ENCODE data around the gene NCAM1. TPM values are rescaled to one million over a fixed set of nuclear protein-coding genes. Genes with fewer than 3 reads are reported as not detected.

The NCAM1 gene
- total RNA-seq, 4 donors from 2014 or later = 7.2 to 18.6 (median 14.4) TPM

DNA sequence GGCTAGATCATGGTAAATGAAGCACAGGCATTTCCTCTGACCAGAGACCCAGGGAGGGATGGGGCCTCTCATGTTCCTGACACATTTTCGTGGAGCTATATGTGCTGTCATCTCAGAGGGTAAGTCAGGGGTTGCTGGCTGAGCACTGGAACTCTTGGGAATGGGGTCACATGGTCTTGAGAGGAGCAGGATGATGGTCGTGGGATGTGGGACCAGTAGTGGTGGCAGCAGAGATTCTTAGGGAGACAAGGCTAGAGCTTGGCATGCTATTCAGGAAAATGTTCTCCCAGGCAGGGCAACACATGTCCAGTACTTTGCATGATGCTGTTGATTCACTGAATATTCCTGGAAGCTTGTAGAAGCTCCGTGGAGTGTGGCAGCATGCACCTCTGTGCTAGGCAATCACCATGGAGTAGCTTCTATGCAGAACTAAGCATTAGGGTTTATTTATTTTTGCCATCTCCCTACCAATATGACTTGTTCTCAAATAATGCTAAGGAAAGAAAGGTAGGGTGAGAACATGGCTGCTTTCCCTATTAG is 321.7 kb downstream of the NCAM1 start:
- Histone ChIP-seq H3K27me3 (no peaks in the 10 kb centered on the region), H3K27ac (no peak overlapping the region), H3K4me1 (no peaks in the 10 kb centered on the region), H3K36me3 (no peaks in the 10 kb centered on the region), H3K9me3 (no peaks in the 10 kb centered on the region), H3K4me3 (no peak overlapping the region)
- in situ Hi-C loops (cut with MboI; ENCODE audit: low pct_ligation_motif_present in 1 of 4, low pct_unique_long_range_greater_than_20kb in 1 of 4, low sequenced_read_pairs in 3 of 4) (loop anchor here (10.0 to 25.0 kb wide), 4 partner anchors 698 to 1071 kb away; no protein-coding TSS in a partner anchor), intact Hi-C loops (cut with DNase I; ENCODE audit: low total_unique reads) (no loop called here)
- TF ChIP-seq POLR2A (IDR thresholded peaks at IDR 0.05) = no peak
- no peak for TF ChIP-seq POLR2AphosphoS5 (IDR thresholded peaks at IDR 0.05)
- TF ChIP-seq CTCF (IDR thresholded peaks at IDR 0.05) = no peak
- TF ChIP-seq EP300 (IDR thresholded peaks at IDR 0.05; ENCODE audit: low read depth) = no peak
- DNase-seq = no peak
- 53 to 100% methylated on average over 1 to 3 of the region's 3 CpGs for WGBS, 2 donors (ENCODE audit: low coverage in 1 of 2)

- Histone ChIP-seq H3K27me3 (no peaks in the 10 kb centered on the region), H3K4me3 (no peak overlapping the region), H3K9me3 (no peaks in the 10 kb centered on the region), H3K36me3 (no peaks in the 10 kb centered on the region), H3K27ac (no peak overlapping the region), H3K4me1 (no peaks in the 10 kb centered on the region)
- no peak for DNase-seq
- 75 to 94% methylated on average over 2 of the region's 2 CpGs for WGBS, 2 donors (ENCODE audit: low coverage in 1 of 2)
- intact Hi-C loops (cut with DNase I; ENCODE audit: low total_unique reads) (no loop called here), in situ Hi-C loops (cut with MboI; ENCODE audit: low pct_ligation_motif_present in 1 of 4, low pct_unique_long_range_greater_than_20kb in 1 of 4, low sequenced_read_pairs in 3 of 4) (loop anchor here (10.0 to 25.0 kb wide), 4 partner anchors 699 to 1072 kb away; no protein-coding TSS in a partner anchor)
- TF ChIP-seq POLR2A (IDR thresholded peaks at IDR 0.05) (no peak), EP300 (IDR thresholded peaks at IDR 0.05; ENCODE audit: low read depth) (no peak), POLR2AphosphoS5 (IDR thresholded peaks at IDR 0.05) (no peak), CTCF (IDR thresholded peaks at IDR 0.05) (no peak)
These were observed 322.7 kb downstream of the NCAM1 start for GRCh38 chr11:113283881-113284280.

- Histone ChIP-seq H3K9me3 (no peaks in the 10 kb centered on the region), H3K4me3 (no peak overlapping the region), H3K27ac (no peak overlapping the region), H3K36me3 (no peaks in the 10 kb centered on the region), H3K27me3 (no peaks in the 10 kb centered on the region), H3K4me1 (no peaks in the 10 kb centered on the region)
- WGBS, 2 donors (ENCODE audit: low coverage in 1 of 2) = 90% methylated on average over 3 of the region's 3 CpGs; no CpG with 5 or more reads in 1 of the 2 donors
- in situ Hi-C loops (cut with MboI; ENCODE audit: low pct_ligation_motif_present in 1 of 4, low pct_unique_long_range_greater_than_20kb in 1 of 4, low sequenced_read_pairs in 3 of 4) = loop anchor here (5.0 to 25.0 kb wide), 5 partner anchors 699 to 1074 kb away; no protein-coding TSS in a partner anchor
- no peak for TF ChIP-seq POLR2A (IDR thresholded peaks at IDR 0.05)
- no peak for TF ChIP-seq POLR2AphosphoS5 (IDR thresholded peaks at IDR 0.05)
- no peak for TF ChIP-seq CTCF (IDR thresholded peaks at IDR 0.05)
- TF ChIP-seq EP300 (IDR thresholded peaks at IDR 0.05; ENCODE audit: low read depth) = no peak
- intact Hi-C loops (cut with DNase I; ENCODE audit: low total_unique reads) = loop anchor here (5.0 kb wide), 1 partner anchor 699 kb away; no protein-coding TSS in a partner anchor
- DNase-seq = no peak
These were observed 324.8 kb downstream of the NCAM1 start for GRCh38 chr11:113286009-113286408.

GRCh38 chr11:113286509-113287497 is 325.6 kb downstream of the NCAM1 start:
- DNase-seq = no peak
- Histone ChIP-seq H3K36me3 (no peaks in the 10 kb centered on the region), H3K4me1 (no peaks in the 10 kb centered on the region), H3K4me3 (no peak overlapping the region), H3K27me3 (no peaks in the 10 kb centered on the region), H3K9me3 (no peaks in the 10 kb centered on the region), H3K27ac (no peak overlapping the region)
- 60 to 77% methylated on average over 2 to 11 of the region's 11 CpGs for WGBS, 2 donors (ENCODE audit: low coverage in 1 of 2)
- intact Hi-C loops (cut with DNase I; ENCODE audit: low total_unique reads) (loop anchor here (5.0 kb wide), 1 partner anchor 700 kb away; no protein-coding TSS in a partner anchor), in situ Hi-C loops (cut with MboI; ENCODE audit: low pct_ligation_motif_present in 1 of 4, low pct_unique_long_range_greater_than_20kb in 1 of 4, low sequenced_read_pairs in 3 of 4) (loop anchor here (5.0 to 25.0 kb wide), 5 partner anchors 700 to 1075 kb away; no protein-coding TSS in a partner anchor)
- TF ChIP-seq POLR2AphosphoS5 (IDR thresholded peaks at IDR 0.05) (no peak), CTCF (IDR thresholded peaks at IDR 0.05) (no peak), POLR2A (IDR thresholded peaks at IDR 0.05) (no peak), EP300 (IDR thresholded peaks at IDR 0.05; ENCODE audit: low read depth) (no peak)

All from transverse colon (tissue), 4 donors.